GM21825 (cell line): ENCODE data around the gene TMEM209.
"Not testable (repeated sequence)": the region's sequence is repeated elsewhere in the genome, so short reads cannot be mapped to it uniquely, and the experiment has no call there.

Experiments used
- ATAC-seq: cut with Tn5 transposase; IDR thresholded peaks from one replicate; pipeline ENCODE4 v1.9.1; 2021; ENCODE audit warnings: mild to moderate bottlenecking, moderate library complexity; ENCODE audit not compliant: unreplicated experiment

The TMEM209 gene

DNA sequence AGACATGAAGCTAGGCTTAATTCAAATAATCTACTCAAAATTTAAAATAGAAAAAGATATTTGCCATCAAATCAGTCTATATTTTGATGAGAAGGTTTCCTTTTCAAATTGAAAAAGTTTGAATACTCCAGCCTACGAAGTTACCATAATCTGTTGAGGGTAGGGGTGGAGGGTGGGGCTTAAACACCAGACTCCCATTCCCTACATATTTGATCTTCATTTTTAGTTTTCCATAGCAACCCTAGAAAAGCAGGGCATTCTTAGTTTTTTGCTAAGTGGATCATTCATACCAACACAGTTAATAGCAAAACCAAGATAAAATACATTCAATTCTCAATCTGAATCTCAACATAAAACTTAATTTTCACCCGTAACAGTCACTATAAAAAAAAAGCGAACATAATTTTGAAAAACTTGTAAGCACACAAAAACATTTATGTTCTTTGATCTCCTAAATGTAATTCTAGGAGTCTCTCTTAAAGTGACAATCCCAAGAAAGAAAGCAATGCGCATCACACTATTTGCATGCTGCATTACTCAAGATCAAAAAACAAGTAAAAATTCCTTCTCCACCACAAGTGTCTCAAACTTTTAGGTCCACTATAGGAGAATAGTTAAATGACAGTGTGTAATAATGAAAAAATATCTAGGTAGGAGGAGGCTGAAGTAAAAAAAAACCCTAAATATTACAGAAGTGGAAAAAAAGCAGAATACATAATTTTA, 30.8 kb downstream of the TMEM209 start:
- no peak for ATAC-seq

DNA sequence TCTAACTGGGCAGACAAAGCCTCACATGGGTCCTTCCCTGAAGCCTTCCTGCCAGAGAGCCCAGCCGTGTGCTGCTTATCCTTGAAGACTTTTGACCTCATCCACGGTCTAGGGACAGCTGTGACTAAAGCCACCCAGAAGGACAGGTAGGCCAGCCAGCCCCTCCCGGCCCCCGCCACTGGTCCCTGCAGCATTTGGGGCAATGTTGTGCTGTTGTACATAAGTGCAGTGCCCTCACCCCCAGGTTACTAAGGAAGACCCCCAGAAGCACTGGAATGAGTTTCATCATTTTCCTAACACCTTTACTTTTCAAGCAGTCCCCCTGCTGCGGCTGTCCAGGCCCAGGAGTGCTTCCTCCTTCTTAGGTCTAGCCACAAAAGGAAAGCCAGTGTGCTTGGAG, 43.0 kb downstream of the TMEM209 start:
- ATAC-seq, result no peak

DNA sequence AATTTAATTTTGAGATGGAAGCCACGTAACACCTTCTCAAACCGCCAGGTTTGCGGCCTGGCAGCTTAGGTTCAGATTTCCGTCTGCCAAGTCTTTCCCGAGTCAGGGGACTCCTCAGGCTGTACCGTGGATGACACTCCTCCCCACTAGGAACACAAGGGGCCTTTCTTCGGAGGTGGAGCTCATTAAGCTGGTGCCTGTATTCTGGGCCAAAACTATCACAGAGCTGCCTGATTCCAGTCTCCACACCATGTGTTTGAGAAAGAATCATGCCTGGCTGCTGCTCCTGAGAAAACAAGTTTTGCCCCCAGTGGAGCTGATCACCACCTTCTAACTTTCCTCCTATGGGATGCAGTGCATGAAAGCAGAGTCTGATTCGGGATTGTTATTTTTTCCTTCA, 44.8 kb downstream of the TMEM209 start:
- ATAC-seq, result no peak

DNA sequence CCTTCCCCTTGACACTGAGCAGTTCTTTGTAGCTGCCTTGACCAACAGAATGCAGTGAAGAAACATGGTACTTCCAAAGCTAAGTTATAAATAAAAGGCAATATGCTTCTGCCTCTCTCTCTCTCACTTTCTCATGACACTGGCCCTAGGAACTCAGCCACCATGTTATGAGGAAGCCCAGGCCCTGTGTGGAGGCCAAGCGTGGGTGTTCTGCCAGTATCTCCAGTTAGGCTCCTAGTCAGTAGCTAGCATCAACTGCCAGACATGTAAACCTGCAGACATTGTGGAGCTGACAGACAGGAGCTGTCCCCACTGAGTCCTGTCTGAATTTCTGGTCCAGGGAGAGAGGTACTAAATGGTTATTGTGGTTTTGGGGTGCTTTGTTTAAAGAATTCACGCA, 45.2 kb downstream of the TMEM209 start:
- no peak for ATAC-seq

DNA sequence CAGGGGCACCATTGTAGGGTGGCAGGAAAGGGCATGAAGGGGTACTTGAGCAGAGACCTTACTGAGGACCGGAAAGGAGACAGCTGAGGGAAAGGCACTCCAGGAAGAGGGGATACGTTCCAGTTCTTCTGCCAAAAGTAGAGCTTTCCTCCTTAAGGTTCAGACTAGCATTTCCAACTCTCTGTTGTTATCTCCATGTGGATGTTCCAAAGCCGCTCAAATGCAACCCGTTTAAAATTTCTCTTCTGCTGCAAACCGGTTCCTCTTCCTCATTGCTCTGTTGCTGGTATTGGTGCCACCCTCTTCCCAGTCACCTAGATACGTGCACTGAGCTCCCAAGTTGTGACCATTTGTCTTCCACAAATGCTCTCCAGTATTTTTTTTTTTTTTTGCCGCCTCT, 47.5 kb downstream of the TMEM209 start:
- ATAC-seq, result no peak

DNA sequence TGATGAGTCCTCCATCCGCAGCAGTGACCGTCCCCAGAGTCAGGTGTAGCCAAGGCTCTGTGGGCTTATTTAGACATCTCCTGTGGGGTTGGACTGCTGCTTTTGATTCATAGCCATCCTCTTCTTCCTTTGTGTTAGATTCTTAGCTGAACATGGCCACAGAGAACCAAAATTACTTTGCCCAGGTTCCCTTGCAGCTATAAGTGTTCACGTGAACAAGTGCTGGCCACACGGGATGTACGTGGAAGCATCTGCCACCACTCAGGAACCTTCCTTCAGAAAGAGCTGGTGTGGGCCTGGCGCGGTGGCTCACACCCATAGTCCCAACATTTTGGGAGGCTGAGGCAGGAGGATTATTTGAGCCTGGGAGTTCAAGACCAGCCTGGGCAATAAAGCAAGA, 49.1 kb downstream of the TMEM209 start:
- ATAC-seq, result no peak

DNA sequence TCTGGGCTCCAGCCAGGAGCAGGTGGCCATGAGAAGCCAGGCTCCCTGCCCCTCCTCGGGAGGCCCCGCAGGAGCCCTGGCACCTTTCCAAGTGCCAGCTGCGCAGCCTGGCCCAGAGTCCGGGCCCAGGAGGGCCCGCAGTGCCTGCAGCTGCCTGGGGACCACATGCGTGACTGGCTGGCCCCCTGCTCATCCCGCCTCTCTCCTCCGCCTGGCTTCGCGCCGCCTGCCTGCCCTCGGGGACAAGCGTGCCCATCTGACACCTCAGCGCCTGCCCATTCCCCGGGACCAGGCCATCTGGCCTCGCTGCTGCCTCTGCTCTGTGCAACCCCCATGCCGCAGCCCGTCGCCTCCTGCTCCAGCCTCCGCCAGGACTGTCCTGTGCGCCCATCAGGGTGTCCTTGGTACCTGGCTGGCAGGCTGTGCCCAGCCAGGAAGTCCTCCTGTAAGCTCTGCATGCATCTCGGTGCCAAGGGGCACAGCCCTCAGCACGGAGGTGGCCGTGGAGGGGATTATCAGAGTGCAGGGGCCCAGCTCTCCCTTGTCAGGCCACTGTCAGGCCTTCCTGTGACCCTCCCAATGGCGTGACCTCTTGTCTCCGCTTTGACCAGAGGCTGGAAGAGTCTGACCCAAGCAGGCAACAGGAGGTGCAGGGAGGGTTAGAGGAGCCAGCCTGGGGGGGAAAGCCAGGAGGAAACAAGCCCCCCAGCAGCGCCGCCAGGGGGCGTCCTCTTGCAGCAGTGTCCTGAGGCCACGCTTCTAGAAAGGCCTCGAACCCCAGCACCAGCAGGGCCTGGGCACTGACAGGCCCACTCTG, 50.5 kb downstream of the TMEM209 start:
- no peak for ATAC-seq

DNA sequence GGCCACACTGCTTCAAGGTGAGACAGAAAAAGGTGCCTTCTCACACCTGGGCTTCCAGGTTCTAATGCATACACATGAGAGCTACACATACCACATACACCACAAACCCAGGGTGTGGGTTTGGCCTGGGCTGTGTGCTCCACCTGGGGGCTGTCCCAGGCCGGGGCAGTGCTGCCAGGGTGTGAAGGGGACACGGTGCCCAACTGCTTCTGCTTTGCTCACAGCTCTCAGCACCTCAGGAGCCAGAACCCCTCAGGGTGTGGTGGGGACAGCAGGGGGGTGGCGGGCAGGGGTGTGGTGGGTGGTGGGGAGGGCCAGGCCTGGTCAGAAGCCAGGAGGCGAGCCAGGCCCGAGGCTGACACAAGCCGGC, 51.1 kb downstream of the TMEM209 start:
- ATAC-seq, result no peak

DNA sequence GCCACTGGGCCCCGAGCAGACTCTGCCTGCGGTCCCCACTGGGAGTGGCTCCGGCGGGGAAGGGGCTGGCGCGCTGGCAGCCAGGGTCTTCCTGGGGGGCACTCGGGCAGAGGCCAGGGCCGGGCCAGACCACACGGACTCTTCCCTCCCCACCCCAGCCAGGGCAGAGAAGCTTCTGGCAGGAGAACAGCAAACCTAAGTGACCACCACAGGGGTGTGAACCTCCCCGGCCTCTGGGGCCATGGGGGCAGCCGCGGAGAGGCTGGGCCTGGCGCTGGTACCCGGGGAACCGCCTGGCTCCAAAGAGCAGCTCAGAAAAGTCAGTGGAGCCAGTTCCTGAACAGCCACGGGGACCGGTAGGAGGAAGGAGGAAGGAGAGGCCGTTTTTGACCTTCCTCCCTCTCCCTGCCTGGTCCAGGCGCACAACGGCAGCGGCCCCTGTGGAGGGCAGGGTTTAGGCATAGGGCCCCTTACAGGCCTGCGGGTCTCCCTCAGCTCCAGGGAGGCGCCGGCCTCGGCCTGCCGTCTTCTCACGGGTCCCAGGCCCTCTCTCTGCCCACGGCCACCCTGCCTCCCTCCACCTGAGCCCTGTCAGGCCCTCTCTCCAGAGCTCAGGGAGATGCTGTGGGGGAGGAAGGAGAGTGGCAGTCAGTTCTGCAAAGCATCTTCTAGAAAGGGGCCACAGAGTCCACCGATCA, 51.8 kb downstream of the TMEM209 start:
- ATAC-seq, result no peak

DNA sequence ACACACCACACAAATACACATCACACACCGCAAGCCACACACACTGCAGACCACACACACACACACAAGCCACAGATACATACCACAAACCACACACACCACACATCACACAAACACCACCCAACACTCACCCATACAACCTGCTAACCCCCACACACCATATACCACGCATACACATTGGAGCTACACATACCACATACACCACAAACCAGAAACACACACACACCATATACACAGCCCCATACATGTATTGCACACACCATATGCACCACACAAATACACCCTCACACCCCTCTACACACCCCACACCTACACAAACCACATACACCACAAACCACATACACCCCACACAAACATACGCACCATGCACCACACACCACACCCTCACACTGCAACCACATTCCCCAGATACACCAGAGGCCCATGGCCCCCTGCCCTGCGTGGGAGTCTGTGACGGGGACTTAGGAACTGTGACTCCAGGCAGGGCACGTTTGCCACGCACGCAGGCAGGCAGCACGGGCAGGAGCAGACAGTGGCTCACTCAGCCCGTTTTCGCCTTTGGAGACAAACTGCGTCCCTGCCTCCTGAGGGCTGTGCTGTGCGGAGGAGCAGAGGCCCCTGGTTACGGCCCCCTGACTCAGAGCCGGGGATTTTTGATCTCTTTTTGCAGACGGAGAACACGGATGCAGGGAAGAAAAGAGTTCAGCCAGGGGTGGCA, 52.6 kb downstream of the TMEM209 start:
- no peak for ATAC-seq

DNA sequence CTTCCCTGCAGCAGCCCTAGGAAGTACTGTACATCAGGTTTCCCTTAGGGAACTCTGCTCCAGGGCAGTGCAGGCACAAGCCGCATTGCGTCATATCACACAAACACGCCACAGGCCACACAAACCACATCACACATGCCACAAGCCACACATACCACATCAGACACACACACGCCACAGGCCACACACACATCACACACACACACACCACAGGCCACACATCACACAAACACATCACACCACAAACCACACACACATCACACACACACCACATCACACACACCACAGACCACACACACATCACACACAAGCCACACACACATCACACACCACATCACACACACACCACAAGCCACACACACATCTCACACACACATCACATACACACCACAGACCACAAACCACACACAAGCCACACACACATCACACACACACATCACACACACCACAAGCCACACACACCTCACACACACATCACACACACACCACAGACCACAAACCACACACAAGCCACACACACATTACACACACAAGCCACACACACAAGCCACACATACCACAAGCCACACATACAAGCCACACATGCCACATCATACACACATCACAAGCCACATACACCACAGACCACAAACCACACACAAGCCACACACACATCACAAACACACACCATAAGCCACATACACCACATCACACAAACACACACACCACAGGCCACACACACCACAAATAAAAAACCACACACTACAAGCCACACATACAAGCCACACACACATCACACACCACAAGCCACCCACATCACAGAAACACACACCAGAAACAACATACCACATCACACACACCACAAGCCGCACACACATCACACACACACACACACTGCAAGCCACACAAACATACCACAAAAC, 53.4 kb downstream of the TMEM209 start:
- ATAC-seq, result no peak

DNA sequence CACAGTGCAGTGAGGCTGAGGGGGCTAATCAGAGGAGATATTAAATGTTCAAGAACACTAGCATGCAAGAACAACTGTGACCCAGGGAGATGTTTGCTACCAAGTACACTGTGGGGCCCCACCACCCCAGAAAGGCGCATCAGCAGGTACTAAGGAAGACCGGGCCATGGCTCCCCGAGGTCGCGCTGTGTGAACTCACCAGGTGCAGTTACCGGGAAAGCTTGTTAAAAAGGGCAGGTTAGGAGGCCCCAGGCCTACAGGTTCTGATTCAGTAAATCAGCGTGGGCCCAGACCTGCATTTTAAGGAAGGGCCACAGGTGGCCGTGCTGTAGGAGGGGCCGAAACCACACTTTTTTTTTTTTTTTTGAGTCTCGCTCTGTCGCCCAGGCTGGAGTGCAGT, 54.6 kb downstream of the TMEM209 start:
- no peak for ATAC-seq

DNA sequence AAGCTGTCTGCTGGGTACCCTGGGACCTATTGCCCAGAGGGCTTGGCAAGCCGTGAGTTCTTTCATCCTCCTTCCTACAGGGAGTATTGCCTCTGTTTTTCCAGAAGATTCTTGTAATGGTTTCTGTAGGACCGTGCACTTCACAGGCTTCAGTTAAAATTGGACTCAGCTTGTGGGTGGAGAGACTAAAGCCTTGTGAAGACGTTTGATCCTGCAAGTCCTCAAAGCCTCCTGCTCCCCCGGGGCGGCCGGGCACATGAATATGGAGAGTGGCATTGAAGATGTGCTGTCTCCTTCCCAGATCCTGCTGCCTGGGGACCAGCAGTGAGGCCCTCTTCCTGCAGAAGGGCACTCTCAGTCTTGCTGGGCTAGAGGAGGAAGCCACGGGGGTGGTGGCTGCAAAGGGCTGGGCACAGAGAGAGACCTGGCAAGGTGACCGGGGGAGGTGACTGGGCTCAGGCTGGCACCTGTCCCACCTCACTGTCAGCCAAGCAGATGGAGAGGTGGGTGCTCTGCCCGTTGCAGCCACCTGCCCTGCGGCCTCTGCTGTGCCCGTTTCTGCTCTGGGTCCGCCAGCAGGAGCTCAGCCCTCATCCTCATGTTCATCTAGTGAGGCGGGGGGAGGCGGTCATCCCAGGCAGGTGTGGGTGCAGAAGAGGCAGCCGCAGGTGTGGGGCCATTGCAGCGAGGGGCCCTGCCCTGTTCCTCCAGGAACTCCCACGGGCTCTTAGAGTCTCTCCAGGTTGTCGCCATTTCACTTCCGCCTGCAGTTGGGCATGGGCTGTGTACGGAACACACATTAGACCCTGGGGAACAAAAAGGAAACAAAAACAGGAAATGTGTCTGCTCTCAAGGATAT, 55.7 kb downstream of the TMEM209 start:
- peak; percentile 64 for ATAC-seq

DNA sequence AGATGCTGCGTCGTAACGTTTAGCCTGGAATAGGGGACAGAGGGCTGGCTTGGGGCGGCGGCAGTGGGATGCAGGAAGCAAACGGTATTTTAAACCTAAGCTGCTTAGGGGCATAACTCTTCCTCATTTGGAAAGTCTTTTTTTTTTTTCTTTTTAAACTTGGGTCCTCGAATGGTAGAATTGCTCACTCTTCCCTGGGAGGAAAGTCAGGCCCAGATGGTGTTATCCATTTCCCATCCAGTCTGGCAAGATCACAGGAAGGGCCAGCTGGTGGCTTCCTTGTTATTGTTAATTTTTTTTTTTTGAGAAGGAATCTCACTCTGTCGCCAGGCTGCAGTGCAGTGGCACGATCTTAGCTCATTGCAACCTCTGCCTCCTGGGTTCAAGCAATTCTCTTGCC, 56.6 kb downstream of the TMEM209 start:
- no peak for ATAC-seq

DNA sequence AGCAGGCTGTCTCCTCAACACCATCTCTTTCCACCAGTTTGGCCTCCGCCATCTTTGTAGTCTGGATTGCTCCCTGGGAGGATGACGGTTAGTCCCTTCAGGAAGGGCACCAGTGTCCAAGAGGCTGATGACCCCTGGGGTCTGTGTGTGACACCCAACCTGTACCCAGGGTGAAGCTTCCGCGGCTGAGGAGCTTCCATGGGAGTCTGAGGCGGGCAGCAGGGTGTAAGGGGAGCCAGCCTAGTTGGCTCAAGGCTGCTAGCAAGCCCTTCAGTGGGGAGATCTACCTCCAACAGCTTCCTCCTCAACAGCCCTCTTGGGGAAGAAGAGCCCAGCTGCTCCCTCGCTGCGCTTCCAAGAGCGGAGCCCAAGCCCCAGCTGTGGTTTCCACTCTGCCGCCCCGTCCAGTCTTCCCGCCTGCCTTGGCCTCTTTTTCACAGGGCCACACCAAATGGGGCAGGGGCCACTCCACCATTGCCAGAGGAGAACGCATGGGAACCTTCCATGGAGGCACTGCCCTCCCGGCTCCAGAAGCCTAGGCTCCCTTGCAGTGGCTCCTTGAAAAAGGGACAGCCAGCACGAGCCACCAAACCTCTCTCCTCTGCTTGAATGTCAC, 57.4 kb downstream of the TMEM209 start:
- ATAC-seq, result no peak

DNA sequence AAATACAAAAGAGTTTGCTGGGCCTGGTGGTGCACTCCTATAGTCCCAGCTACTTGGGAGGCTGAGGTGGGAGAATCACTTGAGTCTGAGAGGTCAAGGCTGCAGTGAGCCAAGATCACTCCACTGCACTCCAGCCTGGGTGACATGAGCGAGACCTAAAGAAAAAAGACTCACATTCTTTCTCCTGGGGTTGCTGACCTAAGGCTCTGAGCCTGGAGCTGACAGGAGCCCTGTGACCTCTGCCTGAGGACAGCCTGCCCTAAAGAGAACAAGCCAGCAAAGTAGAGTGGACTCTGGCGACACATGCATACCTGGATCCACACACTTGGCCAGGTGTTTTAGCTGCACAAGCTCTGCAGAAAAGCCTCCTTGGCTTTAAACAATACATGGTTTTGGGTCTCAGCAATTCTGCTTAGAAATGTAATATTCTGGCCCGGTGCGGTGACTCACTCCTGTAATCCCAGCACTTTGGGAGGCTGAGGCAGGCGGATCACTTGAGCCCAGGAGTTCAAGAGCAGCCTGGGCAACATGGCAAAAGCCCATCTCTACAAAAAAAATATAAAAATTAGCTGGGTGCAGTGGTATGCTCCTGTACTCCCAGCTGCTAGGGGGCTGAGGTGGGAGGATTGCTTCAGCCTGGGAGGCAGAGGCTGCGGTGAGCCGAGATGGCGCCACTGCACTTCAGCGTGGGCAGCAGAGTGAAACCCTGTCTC, 58.4 kb downstream of the TMEM209 start:
- ATAC-seq, result no peak

DNA sequence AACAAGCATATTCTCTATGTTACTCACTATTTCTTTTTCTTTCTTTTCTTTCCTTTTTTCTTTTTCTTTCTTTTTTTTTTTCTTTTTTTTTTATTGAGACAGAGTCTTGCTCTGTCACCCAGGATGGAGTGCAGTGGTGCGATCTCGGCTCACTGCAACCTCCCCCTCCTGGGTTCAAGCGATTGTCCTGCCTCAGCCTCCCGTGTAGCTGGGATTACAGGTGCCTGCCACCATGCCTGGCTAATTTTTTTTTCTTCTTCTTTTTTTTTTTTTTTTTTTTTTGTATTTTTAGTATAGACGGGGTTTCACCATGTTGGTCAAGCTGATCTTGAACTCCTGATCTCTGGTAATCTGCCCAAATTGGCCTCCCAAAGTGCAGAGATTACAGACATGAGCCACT, 59.1 kb downstream of the TMEM209 start:
- not testable (repeated sequence) for ATAC-seq

DNA sequence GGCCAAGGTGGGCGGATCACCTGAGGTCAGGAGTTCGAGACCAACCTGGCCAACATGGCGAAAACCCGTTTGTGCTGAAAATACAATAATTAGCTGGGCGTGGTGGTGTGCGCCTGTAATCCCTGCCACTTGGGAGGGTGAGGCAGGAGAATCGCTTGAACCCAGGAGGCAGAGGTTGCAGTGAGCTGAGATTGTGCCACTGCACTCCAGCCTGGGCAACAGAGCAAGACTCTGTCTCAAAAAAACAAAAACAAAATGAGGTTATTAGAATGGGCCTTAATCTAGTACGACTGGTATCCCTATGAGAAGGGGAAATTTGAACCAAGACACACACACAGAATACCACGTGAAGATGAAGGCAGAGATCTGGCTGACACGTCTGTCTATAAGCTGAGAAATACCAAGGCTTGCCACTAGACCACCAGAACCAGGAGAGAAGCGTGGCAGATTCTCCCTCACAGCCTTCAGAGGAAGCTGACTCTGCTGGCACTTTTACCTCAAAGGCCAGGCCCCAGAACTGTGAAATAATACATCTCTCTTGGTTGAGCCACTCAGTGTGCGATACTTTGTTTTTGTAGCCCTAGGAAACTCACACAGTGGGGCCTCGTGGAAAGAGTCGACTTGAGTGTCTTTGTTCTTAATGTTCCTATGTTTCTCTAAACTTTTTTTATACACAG, 59.6 kb downstream of the TMEM209 start:
- ATAC-seq, result no peak
